Aorta (tissue), 5 donors: Measurements from ENCODE around the gene VPS26B. TPM values are rescaled to one million over a fixed set of nuclear protein-coding genes. Genes with fewer than 3 reads are reported as not detected.

Experiments used
- ATAC-seq: fragments of 200-7000 bp; cut with Tn5 transposase; one replicate; pipeline ENCODE4 v1.9.1; 2022; ENCODE audit warnings: moderate library complexity; ENCODE audit not compliant: low FRiP score
- DNase-seq, 2 donors: peaks; one replicate each; pipeline ENCODE4 v3.0.0-alpha.2; 2020
- H3K27ac ChIP-seq, 2 donors: one replicate each; pipeline ENCODE4 v1.5.1; 2013; ENCODE audit warnings: low read length in 2 of 2, mild to moderate bottlenecking in 2 of 2, moderate library complexity in 2 of 2, control low read depth in 1 of 2, inconsistent platforms in 1 of 2, low read depth in 1 of 2
- H3K27me3 ChIP-seq, 2 donors: one replicate each; pipeline ENCODE4 v1.6.1; 2013; ENCODE audit warnings: control low read depth in 1 of 2, low read length in 1 of 2, mild to moderate bottlenecking in 1 of 2, moderate library complexity in 1 of 2; ENCODE audit not compliant: insufficient read depth in 2 of 2, control insufficient read depth in 1 of 2
- H3K36me3 ChIP-seq, 2 donors: one replicate each; pipeline ENCODE4 v1.6.1; 2013; ENCODE audit warnings: control low read depth in 1 of 2, low read length in 1 of 2, mild to moderate bottlenecking in 1 of 2; ENCODE audit not compliant: insufficient read depth in 2 of 2, control insufficient read depth in 1 of 2
- H3K4me1 ChIP-seq, 2 donors: one replicate each; pipeline ENCODE4 v1.6.1; 2013; ENCODE audit warnings: low read length in 2 of 2, control low read depth in 1 of 2, mild to moderate bottlenecking in 1 of 2, moderate library complexity in 1 of 2; ENCODE audit not compliant: insufficient read depth in 2 of 2, control insufficient read depth in 1 of 2
- H3K4me3 ChIP-seq, 2 donors: one replicate each; pipeline ENCODE4 v1.5.1; 2013; ENCODE audit warnings: low read length in 2 of 2, control low read depth in 1 of 2, mild to moderate bottlenecking in 1 of 2
- H3K9me3 ChIP-seq: one replicate; pipeline ENCODE4 v1.6.1; 2013; ENCODE audit warnings: mild to moderate bottlenecking, low read length; ENCODE audit not compliant: control insufficient read depth
- WGBS, 2 donors: extraction: QIAGEN DNeasy Blood & Tissue Kit; methylation state at CpG; one replicate each; pipeline ENCODE4 v1.1.7; 2013; 5-methylcytosine and 5-hydroxymethylcytosine counted together
- intact Hi-C, 2 donors: fragments of 100-400 bp; cut with DNase I; formaldehyde crosslinking; loops; one replicate each; pipeline versions ENCODE4 v1.14.2 to v1.15.0; 2022
- polyA plus RNA-seq, 2 donors: library from polyadenylated mRNA; stranded (reverse); fragments of 200-250 nt; gene quantifications; one replicate each; pipeline ENCODE4 v1.2.3, GENCODE V29; 2013
- total RNA-seq, 2 donors: library from RNA; stranded (reverse); fragmentation: NEBNext Ultra II Directional; extraction: Animal tissue kit (Norgen Biotek cat#: 25700); gene quantifications; one replicate each; pipeline ENCODE4 v1.2.1, GENCODE V29; 2021
- donor health status: healthy with polysubstance abuse.
- donor health status: Bipolar disorder and iron deficiency.
- donor health status: DM: no; HTN: no; CAD: no.
- donor health status: DM: no; HTN: no; CAD: no.
- donor health status: DM: yes; HTN: yes; CAD: no.

Gene VPS26B
- total and polyA plus RNA-seq, 4 donors: 17.9 to 42.9 (median 32.0) TPM

DNA sequence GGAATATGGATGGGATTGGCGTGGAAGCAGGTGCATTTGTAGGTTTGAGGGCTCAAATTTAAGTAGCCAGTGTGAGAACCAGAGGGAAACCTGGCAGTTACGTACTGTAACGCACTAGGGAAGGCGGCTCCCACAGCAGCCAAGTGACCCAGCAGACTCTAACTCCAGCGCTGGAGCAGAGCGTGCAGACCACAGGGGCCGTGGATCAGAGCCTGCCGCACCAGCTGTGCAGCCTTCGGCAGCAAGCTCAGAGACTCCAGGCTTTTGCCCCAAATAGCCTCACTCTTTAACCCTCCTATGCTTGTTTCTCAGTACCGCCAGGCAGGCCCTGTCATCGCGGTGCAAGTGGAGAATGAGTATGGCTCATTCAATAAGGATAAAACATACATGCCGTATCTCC is 64.0 kb downstream of the VPS26B start:
- Histone ChIP-seq H3K36me3 (no peaks in the 10 kb centered on the region), H3K4me3 (no peak overlapping the region), H3K27ac (no peak overlapping the region), H3K27me3 (no peaks in the 10 kb centered on the region), H3K9me3 (peaks cover 1% of the 10 kb centered on the region), H3K4me1 (no peaks in the 10 kb centered on the region)
- DNase-seq (no peak), ATAC-seq (no peak)
- intact Hi-C loops: no loop called here
- WGBS, 2 donors: 91 to 93% methylated on average over 13 of the region's 13 CpGs

DNA sequence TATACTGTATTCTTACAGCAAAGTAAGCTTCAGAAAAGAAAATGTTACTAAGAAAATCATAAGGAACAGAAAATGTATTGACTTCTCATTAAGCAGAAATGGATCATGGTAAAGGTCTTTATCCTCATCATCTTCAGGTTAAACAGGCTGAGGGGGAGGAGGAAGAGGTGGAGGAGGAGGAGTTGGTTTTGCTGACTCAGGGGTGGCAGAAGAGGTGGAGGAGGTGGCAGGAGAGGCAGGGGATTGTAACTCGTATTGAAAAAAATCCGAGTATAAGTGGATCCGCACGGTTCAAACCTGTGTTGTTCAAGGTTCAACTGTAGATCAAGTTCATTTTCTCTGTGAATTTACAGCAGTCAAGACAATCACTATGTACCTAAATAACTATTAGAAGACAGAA is 64.7 kb downstream of the VPS26B start:
- no peak for ATAC-seq
- intact Hi-C loops: no loop called here
- Histone ChIP-seq H3K4me1 (no peaks in the 10 kb centered on the region), H3K4me3 (no peak overlapping the region), H3K36me3 (no peaks in the 10 kb centered on the region), H3K27me3 (no peaks in the 10 kb centered on the region), H3K9me3 (peaks cover 1% of the 10 kb centered on the region), H3K27ac (no peak overlapping the region)
- no peak for DNase-seq
- 82 to 96% methylated on average over 4 of the region's 4 CpGs for WGBS, 2 donors

DNA sequence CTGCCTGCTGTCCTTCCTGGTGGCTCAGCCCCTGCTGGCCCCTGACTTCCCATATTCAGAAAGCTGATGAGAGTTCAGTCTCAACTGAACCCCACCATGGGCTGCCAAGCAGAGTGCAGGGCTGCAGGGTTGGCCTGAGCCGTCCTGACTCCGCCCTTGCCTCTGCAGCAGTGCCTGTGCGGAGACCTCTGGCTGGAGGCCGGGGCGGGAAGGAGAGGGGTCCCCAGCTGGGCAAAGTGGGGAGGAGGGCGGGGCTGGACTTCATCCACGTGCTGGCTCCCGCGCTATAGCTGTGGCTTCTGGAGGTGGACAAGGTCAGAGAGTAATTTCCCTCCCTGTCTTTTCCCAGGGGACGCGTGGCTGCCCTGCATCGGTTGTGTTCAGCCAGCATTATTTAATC is 65.3 kb downstream of the VPS26B start:
- ATAC-seq (peak; percentile 54), DNase-seq (peak in 1 of 2 donors; percentile 57)
- Histone ChIP-seq H3K4me3 (no peak overlapping the region), H3K27ac (no peak overlapping the region), H3K36me3 (no peaks in the 10 kb centered on the region), H3K27me3 (no peaks in the 10 kb centered on the region), H3K4me1 (no peaks in the 10 kb centered on the region), H3K9me3 (peaks cover 1% of the 10 kb centered on the region)
- WGBS, 2 donors: 36 to 40% methylated on average over 10 to 12 of the region's 12 CpGs
- intact Hi-C loops: no loop called here

DNA sequence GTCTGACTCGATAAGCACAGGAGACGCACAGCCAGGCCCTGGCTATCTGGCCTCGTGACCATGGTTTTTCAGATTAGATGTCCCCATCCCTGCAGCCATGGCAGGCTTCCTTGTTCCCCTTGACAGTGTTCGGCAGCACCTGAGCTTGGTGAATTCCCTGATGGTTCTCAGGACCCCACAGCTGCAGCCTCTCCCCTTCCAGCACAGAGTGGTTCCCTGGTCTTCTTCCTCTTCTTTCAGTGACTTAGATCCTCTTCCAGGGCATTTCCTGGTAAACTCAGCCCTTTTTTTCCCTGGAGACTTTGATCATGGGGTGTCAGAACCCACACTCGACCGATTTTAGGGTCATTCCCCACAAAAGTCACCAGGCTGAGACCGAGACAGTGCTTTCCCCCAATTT is 66.2 kb downstream of the VPS26B start:
- WGBS, 2 donors: 89 to 94% methylated on average over 7 of the region's 7 CpGs
- DNase-seq (no peak), ATAC-seq (no peak)
- H3K27ac ChIP-seq: no peak overlapping the region
- intact Hi-C loops: no loop called here
- no peaks in the 10 kb centered on the region for H3K27me3 ChIP-seq
- H3K4me3 ChIP-seq: no peak overlapping the region
- no peaks in the 10 kb centered on the region for H3K36me3 ChIP-seq
- peaks cover 1% of the 10 kb centered on the region for H3K9me3 ChIP-seq
- H3K4me1 ChIP-seq: no peaks in the 10 kb centered on the region

DNA sequence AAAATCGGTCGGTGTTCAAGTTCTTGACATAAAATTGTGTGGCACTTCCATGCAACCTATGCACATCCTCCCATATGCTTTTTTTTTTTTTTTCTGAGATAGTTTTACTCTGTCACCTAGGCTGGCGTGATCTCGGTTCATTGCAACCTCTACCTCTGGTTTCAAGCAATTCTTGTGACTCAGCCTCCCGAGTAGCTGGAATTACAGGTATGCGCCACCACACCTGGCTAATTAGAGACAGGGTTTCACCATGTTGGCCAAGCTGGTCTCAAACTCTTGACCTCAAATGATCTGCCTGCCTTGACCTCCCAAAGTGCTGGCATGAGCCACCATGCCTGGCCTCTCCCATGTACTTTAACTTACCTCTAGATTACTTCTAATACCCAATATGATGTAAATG is 66.7 kb downstream of the VPS26B start:
- no peak for ATAC-seq
- intact Hi-C loops: no loop called here
- DNase-seq: no peak
- H3K4me3 ChIP-seq: no peak overlapping the region
- H3K9me3 ChIP-seq: peaks cover 1% of the 10 kb centered on the region
- no peaks in the 10 kb centered on the region for H3K27me3 ChIP-seq
- no peak overlapping the region for H3K27ac ChIP-seq
- WGBS, 2 donors: 77 to 86% methylated on average over 6 of the region's 6 CpGs
- no peaks in the 10 kb centered on the region for H3K36me3 ChIP-seq
- no peaks in the 10 kb centered on the region for H3K4me1 ChIP-seq

DNA sequence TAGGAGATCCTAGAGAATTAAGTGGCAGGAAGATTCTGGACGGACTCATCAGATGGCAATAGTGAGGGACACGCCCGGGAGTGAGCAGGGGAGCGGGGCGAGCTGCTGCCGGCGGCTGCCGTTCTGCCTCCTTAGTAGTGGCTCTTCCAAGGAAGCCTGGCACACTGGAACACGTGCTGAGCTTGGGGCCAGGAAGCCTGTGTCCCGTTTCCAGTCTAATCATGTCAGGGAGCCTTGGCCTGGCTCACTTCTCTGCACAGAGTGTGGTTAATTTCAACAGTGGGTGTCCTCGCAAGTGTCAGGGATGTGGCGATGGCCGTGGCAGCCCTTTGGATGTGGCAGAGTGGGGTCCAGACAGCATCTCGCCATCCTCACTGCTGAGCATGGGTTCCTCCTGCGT is 68.2 kb downstream of the VPS26B start:
- DNase-seq (peak in 1 of 2 donors; percentile 39), ATAC-seq (no peak)
- H3K9me3 ChIP-seq: no peaks in the 10 kb centered on the region
- H3K4me1 ChIP-seq: no peaks in the 10 kb centered on the region
- H3K4me3 ChIP-seq: no peak overlapping the region
- intact Hi-C loops: no loop called here
- H3K36me3 ChIP-seq: no peaks in the 10 kb centered on the region
- H3K27ac ChIP-seq: no peak overlapping the region
- 72 to 84% methylated on average over 15 of the region's 15 CpGs for WGBS, 2 donors
- no peaks in the 10 kb centered on the region for H3K27me3 ChIP-seq

DNA sequence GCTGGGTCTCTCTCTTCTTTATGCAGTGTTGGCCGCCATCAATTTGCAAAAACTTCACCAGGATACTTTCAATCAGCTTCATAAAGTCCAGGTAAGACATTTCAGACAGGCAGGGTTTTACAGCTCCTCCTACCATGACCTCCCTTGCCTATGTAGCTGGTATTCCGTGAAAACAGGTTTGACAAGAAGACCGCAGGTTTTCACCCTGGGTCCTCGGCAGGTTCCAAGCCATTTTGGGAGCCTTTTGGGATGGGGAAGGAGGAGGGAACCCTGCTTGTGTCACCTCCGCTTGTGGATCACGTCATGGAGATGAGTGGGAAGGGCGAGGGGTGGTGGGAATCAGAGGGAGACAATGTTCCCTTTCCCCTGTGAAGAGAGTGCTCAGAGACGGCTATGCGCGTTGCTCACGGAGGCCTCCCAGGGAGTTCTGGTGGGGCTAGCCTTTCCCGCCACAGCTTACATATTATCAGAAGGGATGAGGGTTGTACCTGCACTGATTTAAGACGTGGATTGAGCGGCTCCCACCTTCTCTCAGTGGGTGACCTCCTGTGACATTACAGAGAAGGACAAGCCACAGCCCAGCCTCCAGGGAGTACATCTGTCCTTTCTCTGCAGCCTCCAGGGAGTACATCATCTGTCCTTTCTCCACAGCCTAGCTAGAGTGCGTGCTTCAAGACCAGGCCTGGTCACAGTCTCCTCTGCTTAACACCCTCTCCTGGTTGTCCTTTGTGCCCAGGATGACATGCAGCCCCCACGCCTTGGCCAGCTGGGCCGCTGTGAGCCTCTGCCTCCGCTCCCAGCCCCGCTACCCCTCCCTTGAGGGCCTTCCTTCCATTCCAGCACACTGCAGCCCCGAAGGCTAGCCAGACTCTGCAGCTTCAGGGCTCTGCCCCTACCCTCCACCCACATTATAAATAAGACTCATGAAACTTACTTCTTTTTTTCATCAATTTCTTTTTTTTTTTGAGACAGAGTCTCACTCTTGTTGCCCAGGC is 68.9 kb downstream of the VPS26B start:
- Histone ChIP-seq H3K27me3 (no peaks in the 10 kb centered on the region), H3K4me3 (no peak overlapping the region), H3K4me1 (no peaks in the 10 kb centered on the region), H3K27ac (no peak overlapping the region), H3K9me3 (no peaks in the 10 kb centered on the region), H3K36me3 (no peaks in the 10 kb centered on the region)
- ATAC-seq (no peak), DNase-seq (peak in 1 of 2 donors; percentile 59)
- intact Hi-C loops: no loop called here
- 78 to 80% methylated on average over 20 of the region's 20 CpGs for WGBS, 2 donors

DNA sequence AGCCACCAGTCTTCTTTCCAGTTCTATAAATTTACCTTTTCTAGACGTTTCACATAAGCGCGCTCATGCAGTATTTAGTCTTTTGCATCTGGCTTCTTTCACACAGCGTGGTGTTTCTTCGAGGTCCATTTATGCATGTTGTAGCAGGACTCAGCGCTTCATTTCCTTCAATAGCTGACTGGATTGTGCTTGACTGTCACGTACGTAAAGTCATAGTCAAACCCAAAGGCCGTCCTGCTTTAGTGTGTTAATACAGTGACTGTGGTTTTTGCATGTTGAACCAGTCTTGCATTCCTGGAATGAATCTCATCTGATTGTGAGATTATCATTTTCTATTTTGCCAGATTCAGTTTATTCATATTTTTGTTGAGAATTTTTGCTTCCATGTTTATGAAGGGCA is 70.2 kb downstream of the VPS26B start:
- Histone ChIP-seq H3K9me3 (no peaks in the 10 kb centered on the region), H3K4me3 (no peak overlapping the region), H3K27ac (no peak overlapping the region), H3K4me1 (no peaks in the 10 kb centered on the region), H3K36me3 (no peaks in the 10 kb centered on the region), H3K27me3 (no peaks in the 10 kb centered on the region)
- ATAC-seq (no peak), DNase-seq (peak in 1 of 2 donors; percentile 14)
- intact Hi-C loops: no loop called here
- 59 to 73% methylated on average over 9 of the region's 9 CpGs for WGBS, 2 donors
